ENCODE measurements around the gene IDE.

IDE gene

DNA sequence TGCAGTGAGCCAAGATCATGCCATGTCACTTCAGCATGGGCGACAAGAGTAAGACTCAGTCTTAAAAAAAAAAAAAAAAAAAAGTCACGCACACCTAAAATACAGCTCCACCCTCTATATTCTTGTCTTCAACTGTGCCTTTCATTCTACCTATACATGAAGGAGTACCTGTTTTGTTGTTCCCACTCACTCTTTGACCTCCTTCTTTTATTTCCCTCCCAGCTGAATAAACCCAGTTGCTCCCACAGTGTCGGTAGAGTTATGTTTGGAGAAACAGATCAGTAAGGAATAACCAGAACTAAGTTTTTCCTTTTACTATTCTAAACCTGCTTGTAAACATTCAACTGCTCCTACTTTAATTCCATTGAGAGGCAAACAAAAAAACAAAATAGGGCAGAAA is 50.3 kb downstream of the IDE start:
- H2AFZ ChIP-seq (ENCODE audit: low read depth, low read length): no peak overlapping the region
- H3K27ac ChIP-seq (ENCODE audit: low read length): no peak overlapping the region
- no peaks in the 10 kb centered on the region for H3K9me3 ChIP-seq (ENCODE audit: insufficient read depth, low read length, severe bottlenecking)
- H3K4me1 ChIP-seq (ENCODE audit: insufficient read depth, low read length): no peaks in the 10 kb centered on the region
- TF ChIP-seq, protein P1, sequence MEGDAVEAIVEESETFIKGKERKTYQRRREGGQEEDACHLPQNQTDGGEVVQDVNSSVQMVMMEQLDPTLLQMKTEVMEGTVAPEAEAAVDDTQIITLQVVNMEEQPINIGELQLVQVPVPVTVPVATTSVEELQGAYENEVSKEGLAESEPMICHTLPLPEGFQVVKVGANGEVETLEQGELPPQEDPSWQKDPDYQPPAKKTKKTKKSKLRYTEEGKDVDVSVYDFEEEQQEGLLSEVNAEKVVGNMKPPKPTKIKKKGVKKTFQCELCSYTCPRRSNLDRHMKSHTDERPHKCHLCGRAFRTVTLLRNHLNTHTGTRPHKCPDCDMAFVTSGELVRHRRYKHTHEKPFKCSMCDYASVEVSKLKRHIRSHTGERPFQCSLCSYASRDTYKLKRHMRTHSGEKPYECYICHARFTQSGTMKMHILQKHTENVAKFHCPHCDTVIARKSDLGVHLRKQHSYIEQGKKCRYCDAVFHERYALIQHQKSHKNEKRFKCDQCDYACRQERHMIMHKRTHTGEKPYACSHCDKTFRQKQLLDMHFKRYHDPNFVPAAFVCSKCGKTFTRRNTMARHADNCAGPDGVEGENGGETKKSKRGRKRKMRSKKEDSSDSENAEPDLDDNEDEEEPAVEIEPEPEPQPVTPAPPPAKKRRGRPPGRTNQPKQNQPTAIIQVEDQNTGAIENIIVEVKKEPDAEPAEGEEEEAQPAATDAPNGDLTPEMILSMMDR (IDR thresholded peaks at IDR 0.05; ENCODE audit: borderline replicate concordance, extremely low read depth, low read length, poor library complexity, severe bottlenecking): no peak
- no peak for TF ChIP-seq EZH2 (IDR thresholded peaks at IDR 0.05; ENCODE audit: borderline replicate concordance, low read depth, low read length, severe bottlenecking)
- ATAC-seq (ENCODE audit: insufficient read depth, low read depth): no peak
- no peak overlapping the region for H3K4me2 ChIP-seq (ENCODE audit: insufficient read depth, low read length)
- no peak overlapping the region for H3K9ac ChIP-seq (ENCODE audit: low read depth, low read length)
- H4K20me1 ChIP-seq (ENCODE audit: insufficient read depth, low read length): no peaks in the 10 kb centered on the region
- H3K27me3 ChIP-seq (ENCODE audit: insufficient read depth, low read length, poor library complexity): no peaks in the 10 kb centered on the region
- H3K79me2 ChIP-seq (ENCODE audit: insufficient read depth, low read length): no peaks in the 10 kb centered on the region
- peaks cover 25% of the 10 kb centered on the region; the same call in 1 of the 2 replicates for H3K36me3 ChIP-seq (ENCODE audit: insufficient read depth, low read length)
- no peak for DNase-seq
- H3K4me3 ChIP-seq (ENCODE audit: low read depth in 1 of 2, low read length in 2 of 2): no peak overlapping the region

DNA sequence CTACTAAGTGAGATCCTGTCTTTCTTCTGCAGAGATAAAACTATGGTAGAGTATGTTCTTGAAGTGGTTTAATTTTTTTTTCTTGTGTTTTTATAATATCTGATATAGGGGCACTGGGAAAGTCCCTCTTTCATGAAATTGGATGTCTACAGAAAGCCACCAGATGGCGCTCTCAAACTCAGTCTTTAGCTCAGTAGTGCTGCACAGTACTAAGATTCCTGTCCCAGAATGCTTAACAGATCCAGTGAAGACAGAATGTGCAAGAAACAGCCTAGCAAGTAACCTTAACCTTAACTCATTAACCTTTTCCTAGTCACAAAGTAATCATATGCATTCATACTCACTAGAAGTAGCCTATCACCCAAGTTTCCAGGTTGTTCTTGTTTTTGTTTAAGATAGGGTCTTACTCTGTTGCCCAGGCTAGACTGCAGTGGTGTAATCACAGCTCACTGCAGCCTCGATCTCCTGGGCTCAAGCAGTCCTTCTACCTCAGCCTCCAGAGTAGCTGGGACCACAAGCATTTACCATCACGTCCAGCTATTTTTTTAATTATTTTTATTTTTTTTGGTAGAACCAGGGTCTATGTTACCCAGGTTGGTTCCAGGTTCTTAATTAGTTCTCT is 56.7 kb downstream of the IDE start:
- no peaks in the 10 kb centered on the region for H3K27me3 ChIP-seq (ENCODE audit: insufficient read depth, low read length, poor library complexity)
- no peak overlapping the region for H3K27ac ChIP-seq (ENCODE audit: low read length)
- H3K36me3 ChIP-seq (ENCODE audit: insufficient read depth, low read length): peaks cover 17% of the 10 kb centered on the region; the same call in 1 of the 2 replicates
- H3K9me3 ChIP-seq (ENCODE audit: insufficient read depth, low read length, severe bottlenecking): no peaks in the 10 kb centered on the region
- H4K20me1 ChIP-seq (ENCODE audit: insufficient read depth, low read length): no peaks in the 10 kb centered on the region
- H3K4me3 ChIP-seq (ENCODE audit: low read depth in 1 of 2, low read length in 2 of 2): no peak overlapping the region
- DNase-seq (peak; percentile 68), ATAC-seq (ENCODE audit: insufficient read depth, low read depth) (peak; percentile 98)
- H3K4me2 ChIP-seq (ENCODE audit: insufficient read depth, low read length): no peak overlapping the region
- H3K9ac ChIP-seq (ENCODE audit: low read depth, low read length): no peak overlapping the region
- no peak overlapping the region for H2AFZ ChIP-seq (ENCODE audit: low read depth, low read length)
- no peaks in the 10 kb centered on the region for H3K4me1 ChIP-seq (ENCODE audit: insufficient read depth, low read length)
- no peaks in the 10 kb centered on the region for H3K79me2 ChIP-seq (ENCODE audit: insufficient read depth, low read length)
- no peak for TF ChIP-seq EZH2 (IDR thresholded peaks at IDR 0.05; ENCODE audit: borderline replicate concordance, low read depth, low read length, severe bottlenecking)
- TF ChIP-seq, protein P1 (IDR thresholded peaks at IDR 0.05; ENCODE audit: borderline replicate concordance, extremely low read depth, low read length, poor library complexity, severe bottlenecking): peak; percentile 85

DNA sequence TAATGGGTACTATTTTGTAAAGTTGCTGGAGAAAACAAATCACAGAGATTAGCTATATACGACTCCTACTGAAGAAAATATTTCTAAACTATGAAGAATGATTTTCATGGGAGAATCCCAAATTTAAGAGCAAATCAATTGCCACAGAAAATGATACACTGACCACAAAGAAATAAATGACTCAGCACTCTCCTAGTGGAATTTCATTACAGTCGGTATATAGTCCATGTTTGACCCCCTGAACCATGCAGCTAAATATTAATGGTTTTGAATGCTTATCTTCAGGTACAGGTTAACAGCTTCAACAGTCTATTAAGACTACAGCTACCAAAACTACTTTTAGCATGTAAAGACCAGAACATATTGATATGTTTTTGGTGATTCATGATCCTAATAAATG is 65.0 kb downstream of the IDE start:
- Histone ChIP-seq H3K4me2 (ENCODE audit: insufficient read depth, low read length) (no peak overlapping the region), H3K4me3 (ENCODE audit: low read depth in 1 of 2, low read length in 2 of 2) (no peak overlapping the region), H3K27me3 (ENCODE audit: insufficient read depth, low read length, poor library complexity) (no peaks in the 10 kb centered on the region), H3K4me1 (ENCODE audit: insufficient read depth, low read length) (no peaks in the 10 kb centered on the region), H3K27ac (ENCODE audit: low read length) (no peak overlapping the region), H3K36me3 (ENCODE audit: insufficient read depth, low read length) (peaks cover 60% of the 10 kb centered on the region), H3K79me2 (ENCODE audit: insufficient read depth, low read length) (no peaks in the 10 kb centered on the region), H3K9me3 (ENCODE audit: insufficient read depth, low read length, severe bottlenecking) (no peaks in the 10 kb centered on the region), H3K9ac (ENCODE audit: low read depth, low read length) (no peak overlapping the region), H2AFZ (ENCODE audit: low read depth, low read length) (no peak overlapping the region), H4K20me1 (ENCODE audit: insufficient read depth, low read length) (no peaks in the 10 kb centered on the region)
- ATAC-seq (ENCODE audit: insufficient read depth, low read depth) (no peak), DNase-seq (no peak)
- TF ChIP-seq, protein P1 (IDR thresholded peaks at IDR 0.05; ENCODE audit: borderline replicate concordance, extremely low read depth, low read length, poor library complexity, severe bottlenecking): no peak
- no peak for TF ChIP-seq EZH2 (IDR thresholded peaks at IDR 0.05; ENCODE audit: borderline replicate concordance, low read depth, low read length, severe bottlenecking)

Measured in DND-41 (cell line).